K562 (cell line): ENCODE measurements around the gene CUL9. TPM values are rescaled to one million over a fixed set of nuclear protein-coding genes. Genes with fewer than 3 reads are reported as not detected.

Experiments
- ATAC-seq: fragments of 200-7000 bp; cut with Tn5 transposase; 3 replicates; pipeline ENCODE4 v1.9.1; 2020; ENCODE audit warnings: moderate library complexity
- BruUV-seq: library from RNA; stranded (reverse); fragments of 400-500 nt; replicated peaks from 2 replicates; lab custom pipeline; 2021; lab: Mats Ljungman, UMichigan
- CTCF ChIA-PET: fragments of 300-600 bp; formaldehyde crosslinking; extraction: SDS; loops from one replicate; lab custom pipeline; 2021; ENCODE audit warnings: low intra/inter-chr PET ratio; lab: Yijun Ruan, JAX
- POLR2A ChIA-PET: fragments of 300-600, 350-650 bp; sonication (Branson Sonifier 250); formaldehyde crosslinking; extraction: SDS; loops from one replicate; lab custom pipeline; 2021; ENCODE audit warnings: antibody characterized with exemption, inconsistent platforms; lab: Yijun Ruan, JAX
- DNase-seq, 4 experiments: peaks; one replicate each; pipeline versions ENCODE4 v3.0.0 to v3.0.0-alpha.2; 2011 to 2018; ENCODE audit warnings: low spot score in 3 of 4, mixed read lengths in 3 of 4; ENCODE audit errors: extremely low read depth in 1 of 4
- FAIRE-seq: peaks from 2 replicates; lab custom pipeline; 2011; peaks lifted over from hg19 to GRCh38; lab: Jason Lieb, UNC
- H2AFZ ChIP-seq: 2 replicates; pipeline ENCODE4 v1.6.0; 2011; ENCODE audit warnings: low read depth, low read length, control low read depth, inconsistent platforms
- H3K27ac ChIP-seq: fragments of 200-600 bp; 3 replicates; pipeline ENCODE4 v1.8.0; 2011; ENCODE audit warnings: low read depth, mild to moderate bottlenecking, control low read depth, inconsistent platforms, low read length, moderate library complexity, mixed read lengths; ENCODE audit errors: extremely low read depth
- H3K27me3 ChIP-seq, 2 experiments: fragments of 300-600 bp in 1 of 2; 2 replicates in 1 of 2; 3 replicates in 1 of 2; pipeline versions ENCODE4 v1.6.0 to v1.8.0; 2011; ENCODE audit warnings: inconsistent platforms in 2 of 2, low read length in 2 of 2, mild to moderate bottlenecking in 1 of 2, mixed read lengths in 1 of 2, moderate library complexity in 1 of 2; ENCODE audit not compliant: control insufficient read depth in 2 of 2, insufficient read depth in 2 of 2
- H3K36me3 ChIP-seq: fragments of 300-600 bp; 3 replicates; pipeline ENCODE4 v1.8.0; 2011; ENCODE audit warnings: mild to moderate bottlenecking, low read length, inconsistent platforms; ENCODE audit not compliant: control insufficient read depth, insufficient read depth
- H3K4me1 ChIP-seq, 2 experiments: fragments of 200-600 bp in 1 of 2; replicated peaks in 1 of 2; 2 replicates in 1 of 2; 3 replicates in 1 of 2; pipeline versions ENCODE4 v1.5.1 to v1.8.0; 2011; ENCODE audit warnings: inconsistent platforms in 2 of 2, low read length in 2 of 2, mild to moderate bottlenecking in 1 of 2, mixed read lengths in 1 of 2, moderate library complexity in 1 of 2; ENCODE audit not compliant: control insufficient read depth in 2 of 2, insufficient read depth in 2 of 2
- H3K4me2 ChIP-seq: 2 replicates; pipeline ENCODE4 v1.6.1; 2011; ENCODE audit warnings: low read length, control low read depth, inconsistent platforms, mixed read lengths; ENCODE audit not compliant: insufficient read depth
- H3K4me3 ChIP-seq: fragments of 200-600 bp; sonication (generic), shearing (Covaris generic); 2 replicates; pipeline ENCODE4 v1.5.1; 2016; ENCODE audit warnings: control low read depth, inconsistent platforms
- H3K79me2 ChIP-seq: fragments of 200-600 bp; 3 replicates; pipeline ENCODE4 v1.8.0; 2011; ENCODE audit warnings: low read length, inconsistent platforms; ENCODE audit not compliant: control insufficient read depth, insufficient read depth
- H3K9ac ChIP-seq, 2 experiments: 2 replicates each; pipeline versions ENCODE4 v1.6.0 to v1.6.1; 2011; ENCODE audit warnings: low read depth in 2 of 2, low read length in 2 of 2, control low read depth in 1 of 2, inconsistent platforms in 1 of 2, mild to moderate bottlenecking in 1 of 2, mixed read lengths in 1 of 2; ENCODE audit not compliant: insufficient read depth in 1 of 2
- H3K9me1 ChIP-seq: one replicate; pipeline ENCODE4 v1.6.0; 2011; ENCODE audit warnings: inconsistent platforms, mild to moderate bottlenecking, low read length, moderate library complexity; ENCODE audit not compliant: control insufficient read depth, insufficient read depth
- H3K9me3 ChIP-seq: replicated peaks from 2 replicates; pipeline ENCODE4 v1.5.1; 2011; ENCODE audit warnings: low read depth, low read length, inconsistent platforms; ENCODE audit not compliant: control insufficient read depth, insufficient read depth
- H4K20me1 ChIP-seq: replicated peaks from 2 replicates; pipeline ENCODE4 v1.6.1; 2011; ENCODE audit warnings: low read length, inconsistent platforms, mixed read lengths; ENCODE audit not compliant: control insufficient read depth, insufficient read depth
- CHD7 ChIP-seq: fragments of 200-600 bp; sonication (generic); IDR thresholded peaks from one replicate; pipeline ENCODE4 v1.6.1; 2012; ENCODE audit warnings: mild to moderate bottlenecking, low read depth, low read length, inconsistent platforms
- DLX4 ChIP-seq: fragments of 250-450 bp; sonication (Bioruptor Pico); IDR thresholded peaks from 2 replicates; pipeline ENCODE4 v1.6.1; 2021; ENCODE audit warnings: mild to moderate bottlenecking
- GATAD2A ChIP-seq: fragments of 450-650 bp; IDR thresholded peaks from 2 replicates; pipeline ENCODE4 v1.6.1; 2017
- LARP7 ChIP-seq: fragments of 450-650 bp; IDR thresholded peaks from 2 replicates; pipeline ENCODE4 v1.6.1; 2016
- MXI1 ChIP-seq: IDR thresholded peaks from 2 replicates; pipeline ENCODE4 v1.6.1; 2011; ENCODE audit warnings: low read depth, mild to moderate bottlenecking, improper control_type of control experiment, low read length
- MYBL2 ChIP-seq, 2 experiments: fragments of 450-650 bp in 1 of 2; sonication (generic) in 1 of 2; formaldehyde crosslinking in 1 of 2; IDR thresholded peaks; 2 replicates each; pipeline versions ENCODE4 v1.6.1 to v1.8.1; 2017 to 2022; ENCODE audit warnings: borderline replicate concordance in 1 of 2, inconsistent platforms in 1 of 2, low read depth in 1 of 2, mild to moderate bottlenecking in 1 of 2, missing genetic modification reagents in 1 of 2, moderate library complexity in 1 of 2
- POLR2A ChIP-seq: fragments of 450-650 bp; conservative IDR thresholded peaks from 2 replicates; pipeline ENCODE4 v1.6.1; 2016
- TCF3 ChIP-seq: sonication (generic); formaldehyde crosslinking; IDR thresholded peaks from 2 replicates; pipeline ENCODE4 v1.4.0; 2020; ENCODE audit warnings: mild to moderate bottlenecking, missing genetic modification reagents
- ZBTB9 ChIP-seq: fragments of 450-650 bp; formaldehyde crosslinking; IDR thresholded peaks from 2 replicates; pipeline ENCODE4 v1.4.0; 2020; ENCODE audit warnings: mild to moderate bottlenecking, moderate library complexity
- WGBS: fragments of 100-300 bp; shearing (Covaris generic); methylation state at CpG from one replicate; pipeline ENCODE4 v1.1.6; 2016; ENCODE audit warnings: low coverage, mixed read lengths; ENCODE audit not compliant: insufficient coverage; ENCODE audit errors: missing lambda C conversion rate; 5-methylcytosine and 5-hydroxymethylcytosine counted together
- in situ Hi-C: fragments of 300-500 bp; cut with MboI; formaldehyde crosslinking; loops from 4 replicates; pipeline ENCODE4 v1.15.0; 2018; ENCODE audit warnings: inconsistent platforms, mixed read lengths
- intact Hi-C: fragments of 100-400 bp; cut with micrococcal nuclease; formaldehyde crosslinking; loops from 2 replicates; pipeline ENCODE4 v1.14.2; 2022
- polyA plus RNA-seq, 8 experiments: library from polyadenylated mRNA; depleted of rRNA in 4 of 8; stranded (reverse) in 5 of 8; unstranded in 3 of 8; fragments of >200 nt; fragmentation: Nextera tagmentation in 2 of 8; fragmentation: Illumina TruSeq in 1 of 8; extraction: Ambion mirVana in 2 of 8; extraction: Trizol in 1 of 8; gene quantifications; 2 replicates each; pipeline versions ENCODE4 v1.2.1 to v1.2.3, GENCODE V29; 2011 to 2014; ENCODE audit warnings: inconsistent platforms in 1 of 8, missing spikeins in 1 of 8
- total RNA-seq, 7 experiments: library from RNA; depleted of rRNA in 6 of 7; stranded (reverse); fragments of >200 nt in 6 of 7; fragmentation: Illumina TruSeq in 2 of 7; extraction: Trizol in 2 of 7; gene quantifications; 2 replicates each; pipeline versions ENCODE4 v1.2.1 to v1.2.3, GENCODE V29; 2011 to 2021; ENCODE audit warnings: low replicate concordance in 1 of 7

The CUL9 gene
- total and polyA plus RNA-seq, 9 of the 15 experiments (the other 6 are each of a cell fraction or from before 2014, with no cell fraction given), result 0.50 to 20.7 (median 6.6) TPM

- POLR2A ChIA-PET, result interaction anchor here (0.6 to 4.0 kb wide), 11 partner anchors 9 to 333 kb away, joined by 3 to 40 read pairs (median 3); partner anchors contain the start of genes CUL7, DNPH1 and SRF
- WGBS, result 55% methylated on average over 5 of the region's 5 CpGs
- BruUV-seq, result no TSS peak
- Histone ChIP-seq H3K27me3 (no peaks in the 10 kb centered on the region), H4K20me1 (no peaks in the 10 kb centered on the region), H3K9me1 (no peaks in the 10 kb centered on the region), H3K4me2 (peak overlapping the region; percentile 99), H3K9me3 (no peaks in the 10 kb centered on the region), H3K9ac (peak overlapping the region; percentile 56 to 77; a peak in 3 of 4 replicates), H3K79me2 (peaks cover 24% of the 10 kb centered on the region; the same call in 2 of the 3 replicates), H3K27ac (peak overlapping the region; percentile 85), H3K36me3 (peaks cover 61% of the 10 kb centered on the region), H3K4me3 (no peak overlapping the region), H3K4me1 (peaks cover 37 to 54% of the 10 kb centered on the region in 2 experiments), H2AFZ (peak overlapping the region; percentile 89; the same call in 1 of the 2 replicates)
- ATAC-seq (peak; percentile 30), DNase-seq (peak in 2 of 4 experiments; percentile 59 to 61), FAIRE-seq (peak; percentile 80)
- in situ Hi-C loops, result no loop called here
- intact Hi-C loops, result no loop called here
- CTCF ChIA-PET, result interaction anchor here (0.6 to 0.8 kb wide), 2 partner anchors 10 to 47 kb away, joined by 3 to 5 read pairs; no protein-coding TSS in a partner anchor
- TF ChIP-seq MXI1, result no peak
- no peak for TF ChIP-seq CHD7
- 0 out of 2 replicates have a peak, but pooled peaks have one; percentile 19 for TF ChIP-seq ZBTB9 (CRISPR knock-in tag)
- TF ChIP-seq GATAD2A, result 0 out of 2 replicates have a peak, but pooled peaks have one; percentile 37
- peak; percentile 14; the same call in 1 of the 2 replicates for TF ChIP-seq POLR2A
- peak; percentile 50; the same call in 1 of the 2 replicates for TF ChIP-seq LARP7
- no peak for TF ChIP-seq MYBL2 (IDR thresholded peaks at IDR 0.05; ENCODE audit: low read depth)
- no peak for TF ChIP-seq MYBL2 (CRISPR knock-in tag; IDR thresholded peaks at IDR 0.05; ENCODE audit: borderline replicate concordance)
- no peak for TF ChIP-seq DLX4 (CRISPR knock-in tag)
- TF ChIP-seq TCF3, result peak; percentile 10; the same call in 1 of the 2 replicates
Observed at GRCh38 chr6:43180985-43181384, 1.0 kb upstream of the CUL9 start.
